Stimulated activated CD8-positive, alpha-beta memory T cell treated with anti-CD3 and anti-CD28 coated beads, Interleukin-12 subunit alpha, Interleukin-12 subunit beta, amount 100 ng/mL, for 4 hours (primary cell): ENCODE results near the gene KBTBD8.

Experiments
- DNase-seq: peaks from one replicate; pipeline ENCODE4 v3.0.0-alpha.2; 2020; ENCODE audit warnings: low read depth

The KBTBD8 gene

GRCh38 chr3:66997560-66998112 is 471 bp upstream of the KBTBD8 start:
- DNase-seq: no peak

- no peak for DNase-seq
Observed at GRCh38 chr3:66998904-66999235, 763 bp downstream of the KBTBD8 start.

- DNase-seq: no peak
Observed at GRCh38 chr3:67000009-67000408, 1.9 kb downstream of the KBTBD8 start.

- DNase-seq: no peak
Observed at GRCh38 chr3:67001086-67001861, 3.2 kb downstream of the KBTBD8 start.

GRCh38 chr3:67005974-67006373 is 7.9 kb downstream of the KBTBD8 start:
- DNase-seq: no peak

GRCh38 chr3:67006460-67006859 is 8.4 kb downstream of the KBTBD8 start:
- DNase-seq: no peak

GRCh38 chr3:67008388-67008787 is 10.3 kb downstream of the KBTBD8 start:
- no peak for DNase-seq

- no peak for DNase-seq
Observed at GRCh38 chr3:67009716-67010115, 11.6 kb downstream of the KBTBD8 start.

GRCh38 chr3:67011414-67012131 is 13.5 kb downstream of the KBTBD8 start:
- DNase-seq: no peak

GRCh38 chr3:67012564-67012963 is 14.5 kb downstream of the KBTBD8 start:
- no peak for DNase-seq

GRCh38 chr3:67015702-67016484 is 17.8 kb downstream of the KBTBD8 start:
- no peak for DNase-seq

GRCh38 chr3:67016522-67017080 is 18.5 kb downstream of the KBTBD8 start:
- DNase-seq: no peak

- no peak for DNase-seq
Observed at GRCh38 chr3:67017211-67017610, 19.1 kb downstream of the KBTBD8 start.

GRCh38 chr3:67018105-67018788 is 20.1 kb downstream of the KBTBD8 start:
- DNase-seq: no peak

- no peak for DNase-seq
Observed at GRCh38 chr3:67018789-67019526, 20.9 kb downstream of the KBTBD8 start.

- no peak for DNase-seq
Observed at GRCh38 chr3:67028001-67028784, 30.1 kb downstream of the KBTBD8 start.

GRCh38 chr3:67030785-67031740 is 33.0 kb downstream of the KBTBD8 start:
- DNase-seq: no peak

GRCh38 chr3:67031986-67032385 is 33.9 kb downstream of the KBTBD8 start:
- DNase-seq: no peak

- DNase-seq: no peak
Observed at GRCh38 chr3:67033079-67033478, 35.0 kb downstream of the KBTBD8 start.
